Subcutaneous adipose tissue (tissue), 4 donors: ENCODE data around the gene ITGA5. TPM values are rescaled to one million over a fixed set of nuclear protein-coding genes. Genes with fewer than 3 reads are reported as not detected.

ENCODE experiments used
- total RNA-seq, 4 donors: library from RNA; depleted of rRNA; stranded (reverse); fragments of >200 nt; gene quantifications; one replicate each; pipeline ENCODE4 v1.1.0, GENCODE V29; 2016
- TF ChIP-seq, protein P1 (sequence below): fragments of 450-650 bp; IDR thresholded peaks from one replicate; pipeline ENCODE4 v1.5.1; 2016; ENCODE audit warnings: low read depth, mild to moderate bottlenecking, control low read depth, antibody characterized with exemption, moderate library complexity

The ITGA5 gene
- total RNA-seq, 4 donors from 2014 or later = 81.5 to 150 (median 109) TPM

DNA sequence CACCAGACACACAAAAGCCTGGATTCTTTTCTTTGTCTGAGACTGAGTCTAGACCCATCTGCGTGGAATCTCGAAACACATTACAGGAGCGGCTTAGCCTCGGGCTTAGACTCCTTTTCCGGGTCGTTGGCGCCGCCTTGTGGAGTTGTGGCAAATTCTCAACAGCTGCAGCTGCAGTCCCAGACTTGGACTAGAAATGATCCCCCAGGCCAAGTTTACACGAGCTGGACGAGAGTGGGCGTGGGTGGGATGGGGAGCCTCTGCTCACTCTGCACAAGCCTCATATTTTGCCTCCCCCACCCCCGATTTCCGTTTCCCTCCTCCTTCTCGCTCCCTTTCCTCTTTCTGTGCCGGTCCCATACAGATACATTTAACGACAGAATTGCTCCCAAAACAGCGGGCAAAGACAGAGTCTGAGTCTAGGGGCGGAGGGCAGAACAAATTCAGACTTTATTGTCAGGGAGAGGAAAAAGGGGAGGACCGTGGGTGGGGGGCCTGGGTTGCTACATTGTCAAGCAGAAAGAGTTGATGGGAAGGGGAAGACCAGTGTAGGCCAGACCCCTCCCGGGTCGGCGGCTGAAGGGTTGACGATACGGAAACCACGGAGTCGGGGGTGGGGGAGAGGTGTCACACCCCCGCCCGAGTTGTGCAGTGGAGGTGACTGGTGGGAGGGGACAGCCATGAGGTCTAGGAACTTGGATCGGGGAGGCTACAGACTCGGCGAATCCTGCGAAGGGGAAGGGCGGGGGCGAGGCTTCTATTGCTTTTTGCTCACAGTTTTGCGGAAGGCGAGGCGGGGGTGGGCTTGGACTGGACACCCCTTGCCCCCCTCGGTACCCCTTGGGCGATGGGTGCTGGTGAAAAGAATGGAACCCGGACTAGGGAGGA, 50.1 kb downstream of the ITGA5 start:
- TF ChIP-seq, protein P1, sequence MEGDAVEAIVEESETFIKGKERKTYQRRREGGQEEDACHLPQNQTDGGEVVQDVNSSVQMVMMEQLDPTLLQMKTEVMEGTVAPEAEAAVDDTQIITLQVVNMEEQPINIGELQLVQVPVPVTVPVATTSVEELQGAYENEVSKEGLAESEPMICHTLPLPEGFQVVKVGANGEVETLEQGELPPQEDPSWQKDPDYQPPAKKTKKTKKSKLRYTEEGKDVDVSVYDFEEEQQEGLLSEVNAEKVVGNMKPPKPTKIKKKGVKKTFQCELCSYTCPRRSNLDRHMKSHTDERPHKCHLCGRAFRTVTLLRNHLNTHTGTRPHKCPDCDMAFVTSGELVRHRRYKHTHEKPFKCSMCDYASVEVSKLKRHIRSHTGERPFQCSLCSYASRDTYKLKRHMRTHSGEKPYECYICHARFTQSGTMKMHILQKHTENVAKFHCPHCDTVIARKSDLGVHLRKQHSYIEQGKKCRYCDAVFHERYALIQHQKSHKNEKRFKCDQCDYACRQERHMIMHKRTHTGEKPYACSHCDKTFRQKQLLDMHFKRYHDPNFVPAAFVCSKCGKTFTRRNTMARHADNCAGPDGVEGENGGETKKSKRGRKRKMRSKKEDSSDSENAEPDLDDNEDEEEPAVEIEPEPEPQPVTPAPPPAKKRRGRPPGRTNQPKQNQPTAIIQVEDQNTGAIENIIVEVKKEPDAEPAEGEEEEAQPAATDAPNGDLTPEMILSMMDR = no peak

DNA sequence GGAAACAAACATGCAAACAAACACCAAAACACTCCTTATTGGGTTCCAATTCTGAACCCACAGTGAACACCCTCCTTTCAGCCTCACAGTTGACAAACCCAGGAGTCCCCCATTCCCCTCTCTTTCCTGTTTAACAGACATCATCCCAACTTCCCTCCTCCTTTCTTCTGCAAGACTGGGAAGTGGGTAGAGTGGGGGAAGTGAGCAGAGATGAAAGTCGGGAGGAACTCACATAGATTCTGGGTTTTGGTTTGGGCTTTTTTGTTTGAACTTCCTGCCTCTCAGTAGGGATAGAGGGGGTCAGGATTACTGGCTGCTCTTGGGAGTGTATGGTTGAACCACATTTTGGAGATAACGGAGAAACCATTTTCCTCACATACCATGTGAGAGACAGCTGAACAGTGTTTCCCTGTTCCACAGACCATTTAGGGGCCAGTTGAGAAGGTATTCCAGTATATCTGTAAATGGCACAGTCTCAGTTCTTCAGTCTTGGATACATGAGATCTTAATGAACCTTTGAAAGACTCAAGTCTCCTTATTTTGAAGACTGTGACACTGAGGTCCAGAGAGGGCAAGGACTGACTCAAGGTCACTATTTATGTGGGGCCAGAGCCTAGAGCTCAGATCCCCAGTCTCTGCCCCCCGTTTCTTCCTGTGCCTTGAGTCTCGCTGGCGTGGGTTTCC, 50.9 kb downstream of the ITGA5 start:
- TF ChIP-seq, protein P1 = no peak

DNA sequence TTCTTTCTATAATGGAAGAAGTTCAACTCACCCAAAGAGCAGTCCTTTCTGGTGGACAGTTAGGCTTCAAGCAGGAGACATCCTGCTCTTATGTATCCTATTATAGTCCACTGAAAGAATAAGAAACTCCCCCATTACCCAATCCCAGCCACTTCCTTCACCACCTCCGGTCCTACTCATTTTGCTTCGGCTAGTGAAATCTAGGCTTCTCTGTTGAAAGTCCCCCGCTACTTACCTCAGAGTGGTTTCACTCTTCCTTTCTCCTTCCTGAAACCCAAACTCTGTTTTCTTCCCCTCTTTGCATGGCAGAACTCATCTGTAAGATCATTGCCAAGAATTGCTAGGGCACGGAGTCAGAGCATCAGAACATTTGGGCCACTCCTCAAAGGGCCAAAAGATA, 54.7 kb downstream of the ITGA5 start, which contains the start of gene GPR84:
Gene GPR84 (minus strand): TSS at position 74 of the 400 bp plus-strand sequence. CDS start 635 bp downstream, outside the sequence.
- TF ChIP-seq, protein P1 = no peak

DNA sequence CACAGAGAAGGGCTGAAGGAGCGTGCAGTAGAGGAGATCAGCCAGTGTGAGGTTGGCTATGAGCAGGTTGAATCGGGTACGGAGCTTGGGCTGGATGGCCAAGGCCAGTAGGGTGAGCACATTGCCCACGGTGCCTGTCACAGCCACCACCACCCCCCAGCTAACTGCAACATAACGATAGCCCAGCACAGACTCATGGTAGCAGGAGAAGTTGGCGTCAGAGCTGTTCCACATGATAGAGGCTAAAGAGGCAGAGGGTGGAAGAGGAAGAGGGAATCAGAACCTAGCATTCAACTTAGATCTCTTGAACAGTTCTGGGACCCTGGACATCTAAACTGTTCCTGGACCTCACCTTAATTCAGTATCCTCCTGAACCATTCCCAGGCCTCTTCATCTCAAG, 55.4 kb downstream of the ITGA5 start:
- TF ChIP-seq, protein P1 = no peak

DNA sequence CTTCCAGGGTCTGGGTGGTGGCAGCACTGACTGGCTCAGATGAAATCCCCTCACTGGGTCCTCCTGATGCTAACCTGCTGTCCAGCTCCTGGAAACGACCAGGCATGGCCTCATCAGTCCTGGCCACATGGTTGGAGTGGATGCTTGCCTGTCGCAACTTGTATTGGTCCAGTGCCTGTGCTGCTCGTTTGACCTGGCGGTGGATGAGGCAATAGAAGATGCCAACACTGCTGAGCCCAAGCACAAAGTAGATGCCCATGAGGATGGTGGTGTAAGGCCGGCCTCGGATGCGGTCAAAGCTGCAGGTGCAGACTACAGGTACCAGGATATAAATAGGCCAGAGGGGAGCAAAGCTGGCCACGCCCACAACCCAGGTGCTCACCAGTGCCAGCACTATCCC, 56.0 kb downstream of the ITGA5 start:
- TF ChIP-seq, protein P1 = no peak

DNA sequence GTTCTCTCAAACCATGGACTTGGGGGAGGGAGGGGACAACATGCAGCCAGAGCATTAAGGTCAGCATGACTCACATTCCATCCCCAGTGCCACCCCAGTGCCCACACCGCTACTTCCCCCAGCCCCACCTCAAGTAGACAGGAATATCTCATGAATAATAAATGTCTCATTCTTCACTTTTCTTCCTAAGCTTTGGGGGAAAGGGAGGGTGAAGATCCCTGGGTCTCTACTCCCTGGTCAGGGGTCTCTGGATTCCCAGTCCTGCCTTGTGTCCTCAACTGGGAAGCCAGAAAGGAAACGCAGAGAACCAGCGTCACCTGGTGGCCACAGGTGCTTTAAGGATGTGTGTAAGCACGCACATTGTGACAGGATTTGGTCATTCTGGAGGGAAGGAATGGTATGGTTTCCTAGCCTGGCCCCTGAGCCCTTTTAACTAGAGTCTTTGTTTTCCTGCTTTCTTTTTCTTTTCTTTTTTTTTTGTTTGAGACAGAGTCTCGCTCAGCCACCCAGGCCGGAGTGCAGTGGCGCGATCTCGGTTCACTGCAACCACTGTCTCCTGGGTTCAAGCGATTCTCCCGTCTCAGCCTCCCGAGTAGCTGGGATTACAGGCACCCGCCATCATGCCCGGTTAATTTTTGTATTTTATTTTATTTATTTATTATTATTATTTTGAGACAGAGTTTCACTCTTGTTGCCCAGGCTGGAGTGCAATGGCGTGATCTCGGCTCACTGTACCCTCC, 58.2 kb downstream of the ITGA5 start:
- TF ChIP-seq, protein P1 = no peak
